ENCODE results near the gene GAGE12C.
"Not testable (repeated sequence)": the region's sequence is repeated elsewhere in the genome, so short reads cannot be mapped to it uniquely, and the experiment has no call there.

Gene GAGE12C
- total RNA-seq = 0 reads per million in 9 experiments

- not testable (repeated sequence) for H3K4me1 Mint-ChIP-seq (ENCODE audit: low read depth in 2 of 2); H3K36me3 Mint-ChIP-seq (ENCODE audit: insufficient read depth); H3K9me3 Mint-ChIP-seq; H3K4me3 Mint-ChIP-seq; DNase-seq; H3K27me3 Mint-ChIP-seq; ATAC-seq (replicated peaks); H3K27ac Mint-ChIP-seq
These were observed at the start of gene GAGE12C for GRCh38 chrX:49531877-49532276. TSS of gene GAGE12C (plus strand) at chrX:49532177. CDS start at chrX:49533332, 1,155 bp downstream.

- not testable (repeated sequence) for H3K4me3 Mint-ChIP-seq; H3K27ac Mint-ChIP-seq; ATAC-seq (replicated peaks); H3K27me3 Mint-ChIP-seq; H3K4me1 Mint-ChIP-seq (ENCODE audit: low read depth in 2 of 2); H3K9me3 Mint-ChIP-seq; DNase-seq; H3K36me3 Mint-ChIP-seq (ENCODE audit: insufficient read depth)
These were observed 9.5 kb downstream of the GAGE12C start, which contains the start of gene GAGE12D for GRCh38 chrX:49541433-49541832. TSS of gene GAGE12D (plus strand) at chrX:49541733. CDS start at chrX:49542888, 1,155 bp downstream.

GRCh38 chrX:49550989-49551388, 19.0 kb downstream of the GAGE12C start, which contains the start of gene GAGE12E:
TSS of gene GAGE12E (plus strand) at chrX:49551289. CDS start at chrX:49552444, 1,155 bp downstream.
- H3K27ac Mint-ChIP-seq; H3K4me1 Mint-ChIP-seq (ENCODE audit: low read depth in 2 of 2); H3K4me3 Mint-ChIP-seq; H3K36me3 Mint-ChIP-seq (ENCODE audit: insufficient read depth); DNase-seq; H3K27me3 Mint-ChIP-seq; H3K9me3 Mint-ChIP-seq; ATAC-seq (replicated peaks): not testable (repeated sequence)

- not testable (repeated sequence) for DNase-seq; H3K27ac Mint-ChIP-seq; H3K4me3 Mint-ChIP-seq; H3K9me3 Mint-ChIP-seq; ATAC-seq (replicated peaks); H3K4me1 Mint-ChIP-seq (ENCODE audit: low read depth in 2 of 2); H3K36me3 Mint-ChIP-seq (ENCODE audit: insufficient read depth); H3K27me3 Mint-ChIP-seq
These were observed 28.6 kb downstream of the GAGE12C start, which contains the start of gene GAGE12F for GRCh38 chrX:49560542-49560941. TSS of gene GAGE12F (plus strand) at chrX:49560842. CDS start at chrX:49561997, 1,155 bp downstream.

GRCh38 chrX:49568728-49569127, 36.8 kb downstream of the GAGE12C start:
- H3K4me1 Mint-ChIP-seq (ENCODE audit: low read depth in 2 of 2); ATAC-seq (replicated peaks); DNase-seq; H3K27ac Mint-ChIP-seq; H3K4me3 Mint-ChIP-seq; H3K36me3 Mint-ChIP-seq (ENCODE audit: insufficient read depth); H3K27me3 Mint-ChIP-seq; H3K9me3 Mint-ChIP-seq: not testable (repeated sequence)

GRCh38 chrX:49569152-49569551, 37.2 kb downstream of the GAGE12C start:
- not testable (repeated sequence) for ATAC-seq (replicated peaks); H3K9me3 Mint-ChIP-seq; DNase-seq; H3K4me3 Mint-ChIP-seq; H3K27me3 Mint-ChIP-seq; H3K4me1 Mint-ChIP-seq (ENCODE audit: low read depth in 2 of 2); H3K27ac Mint-ChIP-seq; H3K36me3 Mint-ChIP-seq (ENCODE audit: insufficient read depth)

- H3K9me3 Mint-ChIP-seq; H3K36me3 Mint-ChIP-seq (ENCODE audit: insufficient read depth); ATAC-seq (replicated peaks); H3K27me3 Mint-ChIP-seq; H3K4me1 Mint-ChIP-seq (ENCODE audit: low read depth in 2 of 2); DNase-seq; H3K4me3 Mint-ChIP-seq; H3K27ac Mint-ChIP-seq: not testable (repeated sequence)
These were observed 38.1 kb downstream of the GAGE12C start, which contains the start of gene GAGE12G for GRCh38 chrX:49570100-49570499. TSS of gene GAGE12G (plus strand) at chrX:49570400. CDS start at chrX:49571555, 1,155 bp downstream.

GRCh38 chrX:49579649-49580048, 47.7 kb downstream of the GAGE12C start, which contains the start of gene GAGE12H:
TSS of gene GAGE12H (plus strand) at chrX:49579949. CDS start at chrX:49581104, 1,155 bp downstream.
- H3K27me3 Mint-ChIP-seq; DNase-seq; ATAC-seq (replicated peaks); H3K4me1 Mint-ChIP-seq (ENCODE audit: low read depth in 2 of 2); H3K9me3 Mint-ChIP-seq; H3K27ac Mint-ChIP-seq; H3K36me3 Mint-ChIP-seq (ENCODE audit: insufficient read depth); H3K4me3 Mint-ChIP-seq: not testable (repeated sequence)
